ENCODE data around the gene C4orf50.
"Not testable (repeated sequence)": the region's sequence is repeated elsewhere in the genome, so short reads cannot be mapped to it uniquely, and the experiment has no call there.

C4orf50 gene

DNA sequence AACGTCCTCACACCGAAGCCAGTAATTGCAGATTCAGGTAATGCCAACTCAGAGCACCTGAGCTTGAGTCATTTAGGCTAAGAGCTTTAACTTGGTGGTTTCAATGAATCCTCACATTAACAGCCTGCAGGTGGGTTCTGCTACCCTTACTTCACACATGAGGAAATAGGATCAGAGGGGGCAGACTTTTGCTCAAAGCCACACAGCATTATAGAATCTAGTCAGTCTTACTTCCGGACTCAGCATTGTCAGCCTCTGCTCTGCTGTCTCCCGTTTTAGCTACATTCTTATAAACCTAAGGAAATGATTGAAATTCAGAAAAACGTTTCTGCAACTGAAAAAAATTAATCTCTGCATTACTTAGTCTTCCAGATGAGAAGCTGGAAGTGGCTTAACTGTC is 6.0 kb downstream of the C4orf50 start:
- DNase-seq = no peak

DNA sequence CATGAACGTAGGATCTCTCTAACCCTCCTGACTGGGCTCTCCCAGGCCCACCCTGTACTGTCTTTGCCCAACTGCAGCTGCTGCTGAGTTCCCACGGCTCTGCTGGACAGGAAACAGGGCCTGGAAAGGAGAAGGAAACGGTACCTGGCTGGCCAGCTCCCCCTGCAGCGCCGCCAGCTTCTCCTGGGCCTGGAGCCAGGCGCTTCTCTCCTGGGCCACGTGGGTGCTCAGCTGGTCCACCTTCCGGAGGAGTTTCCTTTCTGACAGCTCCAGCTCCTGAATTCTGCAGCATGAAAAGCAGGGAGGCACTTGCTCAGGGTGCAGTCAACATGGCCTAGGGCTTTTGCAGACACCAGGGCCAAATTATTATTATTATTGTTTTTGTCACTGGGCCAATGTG is 6.5 kb downstream of the C4orf50 start:
- no peak for DNase-seq

DNA sequence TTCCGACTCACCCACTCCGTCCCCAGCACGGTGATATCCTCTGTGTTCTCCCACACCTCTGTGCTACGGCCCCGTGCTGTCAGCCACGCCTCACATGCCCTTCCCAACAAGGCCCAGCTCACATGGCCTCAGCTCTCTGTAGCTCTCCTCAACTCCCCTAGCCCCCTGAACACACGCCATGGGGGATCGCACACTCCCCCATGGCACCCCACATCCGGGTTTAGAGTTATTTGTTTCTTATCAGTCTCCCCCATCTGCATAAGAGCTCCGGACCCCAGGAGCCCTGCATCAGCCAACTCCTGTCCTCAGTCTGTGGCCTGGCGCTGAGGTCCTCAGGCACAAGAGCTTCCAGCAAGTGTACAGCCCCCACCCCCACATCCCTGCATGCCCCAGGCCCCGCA is 7.0 kb downstream of the C4orf50 start:
- DNase-seq = no peak

DNA sequence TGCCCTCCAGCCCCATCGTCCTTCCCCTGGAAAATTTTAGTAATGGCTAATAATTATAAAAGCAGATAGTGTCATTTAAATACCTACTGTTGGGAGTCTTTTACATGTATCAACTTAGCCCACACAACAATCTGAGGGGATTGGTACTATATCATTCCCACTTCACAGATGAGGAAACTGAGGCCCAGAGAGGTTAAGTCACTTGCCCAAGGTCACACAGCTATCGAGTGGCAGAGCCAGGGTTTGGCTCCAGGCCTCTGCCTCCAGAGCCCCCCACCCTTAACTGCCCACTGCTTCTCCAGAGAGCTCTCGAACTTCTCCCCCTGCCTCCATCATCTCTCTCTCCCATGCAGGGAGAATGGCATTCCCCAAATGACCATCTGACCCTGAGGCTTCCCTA is 7.4 kb downstream of the C4orf50 start:
- no peak for DNase-seq

DNA sequence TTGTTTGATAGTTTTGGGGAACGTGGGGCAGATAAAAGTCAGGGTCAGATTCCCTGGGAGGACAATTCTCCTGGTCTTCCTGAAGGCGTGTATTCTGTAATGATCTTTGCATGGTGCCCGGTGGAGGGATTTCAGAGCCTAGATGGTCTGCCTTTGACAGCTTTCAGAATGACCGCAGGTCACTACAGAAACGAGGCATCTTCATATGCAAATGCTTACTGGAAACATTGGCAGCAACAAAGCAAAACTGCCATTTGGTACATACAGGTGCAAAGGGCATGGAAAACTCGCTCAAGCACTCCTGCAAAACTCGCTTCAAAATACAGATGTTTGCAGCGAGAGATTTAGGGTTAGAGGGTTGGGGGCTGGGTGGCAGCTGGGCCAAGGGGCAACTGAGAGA is 8.8 kb downstream of the C4orf50 start:
- no peak for DNase-seq

DNA sequence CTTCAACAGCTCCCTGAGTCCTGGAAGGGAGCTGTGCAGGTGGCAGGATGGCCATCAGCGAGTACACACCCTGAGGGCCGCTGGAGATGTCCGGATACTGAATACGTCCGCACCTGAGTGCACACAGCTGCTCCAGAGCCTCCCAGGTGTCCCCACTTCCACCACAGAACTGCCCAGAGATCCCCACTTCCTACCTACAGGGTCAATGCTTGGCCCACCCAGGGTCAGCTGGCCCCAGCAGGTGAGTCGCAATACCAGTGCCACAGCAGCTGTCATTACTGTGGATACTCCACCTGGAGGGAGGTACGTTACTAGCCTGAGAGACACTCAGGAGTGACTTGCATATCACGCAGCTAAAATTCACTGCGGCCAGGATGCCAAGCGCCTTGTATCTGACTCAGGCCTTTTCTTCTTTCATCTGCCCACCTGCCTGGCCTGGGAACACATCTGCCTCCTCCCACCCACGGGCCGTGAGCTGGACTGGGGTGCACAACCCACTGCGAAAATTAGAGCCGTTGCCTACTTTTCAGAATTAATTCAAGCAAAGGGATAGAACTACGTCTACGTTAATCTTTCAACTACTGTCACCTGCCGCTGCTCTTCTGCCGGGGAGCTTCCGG is 9.4 kb downstream of the C4orf50 start:
- no peak for DNase-seq

DNA sequence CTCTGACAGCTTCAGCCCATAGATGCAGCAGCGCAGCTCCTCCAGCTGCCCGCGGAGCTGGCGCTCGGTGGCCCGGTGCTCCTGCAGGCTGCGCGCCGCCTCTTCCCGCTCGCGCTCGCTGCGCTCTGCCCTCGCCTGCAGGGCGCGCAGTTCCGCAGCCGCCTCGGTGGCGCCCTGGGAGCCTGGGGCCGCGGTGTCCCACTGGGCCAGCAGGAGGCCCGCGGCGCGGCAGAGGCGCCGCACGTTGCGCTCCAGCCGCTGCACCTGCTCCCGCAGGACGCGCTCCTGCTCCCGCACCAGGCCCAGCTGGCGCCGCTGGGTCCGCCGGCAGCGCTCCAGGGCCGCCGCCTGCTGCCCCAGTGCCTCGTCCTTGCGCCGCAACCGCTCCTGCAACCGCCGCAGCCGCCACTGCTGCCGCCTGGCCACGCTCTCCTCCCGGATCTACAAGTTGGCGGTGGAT is 10.1 kb downstream of the C4orf50 start:
- no peak for DNase-seq

DNA sequence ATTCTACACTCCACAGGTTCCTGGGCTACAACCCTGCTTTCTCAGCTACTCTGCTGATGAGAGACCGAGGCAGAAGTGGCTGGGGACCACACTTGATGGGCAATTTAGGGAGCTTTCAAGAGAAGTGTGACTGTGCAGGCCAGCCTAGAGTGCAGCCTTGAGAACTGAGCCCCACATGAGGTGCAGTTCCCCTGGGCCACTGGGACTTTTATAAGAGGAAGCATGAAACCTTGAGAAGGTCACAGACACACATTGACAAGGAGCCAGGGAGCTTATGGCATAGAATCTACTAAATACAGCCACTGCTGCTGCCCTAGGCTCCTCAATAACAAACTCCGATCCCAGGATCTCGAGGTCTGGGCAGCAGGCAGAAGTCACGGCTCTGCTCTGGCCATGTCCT is 13.1 kb downstream of the C4orf50 start:
- no peak for DNase-seq

DNA sequence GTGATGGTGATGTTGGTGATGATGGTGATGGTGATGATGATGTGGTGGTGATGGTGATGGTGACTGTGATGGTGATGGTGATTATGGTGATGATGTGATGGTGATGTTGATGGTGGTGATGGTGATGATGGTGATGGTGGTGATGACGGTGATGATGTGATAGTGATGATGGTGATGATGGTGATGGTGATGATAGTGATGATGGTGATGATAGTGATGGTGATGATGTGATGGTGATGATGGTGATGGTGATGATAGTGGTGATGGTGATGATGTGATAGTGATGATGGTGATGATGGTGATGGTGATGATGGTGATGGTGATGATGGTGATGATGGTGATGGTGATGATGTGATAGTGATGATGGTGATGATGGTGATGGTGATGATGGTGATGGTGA is 14.7 kb downstream of the C4orf50 start:
- DNase-seq = not testable (repeated sequence)

DNA sequence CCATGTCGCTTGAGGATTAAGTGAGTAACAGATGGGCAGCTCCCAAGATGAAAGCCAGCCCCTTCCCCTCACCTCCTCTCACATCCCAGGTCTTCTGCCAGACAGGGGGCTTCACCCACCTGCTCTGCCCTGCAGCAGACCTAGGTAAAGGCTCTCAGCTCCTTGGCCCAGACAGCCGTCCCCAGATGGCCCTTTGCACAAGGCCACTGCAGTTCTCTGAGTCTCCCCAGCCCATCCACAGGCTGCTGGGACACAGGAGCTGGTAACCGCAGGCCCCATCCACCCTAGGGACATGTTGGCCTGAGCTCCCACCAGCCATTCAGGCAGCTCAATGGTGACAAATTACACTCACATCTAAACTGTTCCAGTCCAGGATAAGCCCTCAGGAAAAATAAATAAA is 15.3 kb downstream of the C4orf50 start:
- DNase-seq = no peak

DNA sequence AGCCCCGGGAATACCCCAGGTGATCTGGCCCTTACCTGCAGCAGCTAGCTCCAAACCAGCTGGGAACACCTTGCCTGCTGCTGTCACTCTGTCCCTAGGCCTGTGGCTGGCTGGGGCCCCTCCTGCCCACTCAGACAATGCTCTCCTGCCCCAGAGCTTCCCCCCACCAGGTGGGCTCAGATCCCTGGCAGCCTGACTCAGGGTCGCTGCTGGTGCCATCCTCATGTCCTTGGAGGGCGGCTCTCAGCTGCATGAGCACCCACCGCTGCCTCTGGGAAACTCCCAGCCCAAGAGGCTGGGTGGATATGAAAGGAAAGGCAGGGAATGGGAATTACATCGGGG is 15.8 kb downstream of the C4orf50 start:
- DNase-seq = no peak

DNA sequence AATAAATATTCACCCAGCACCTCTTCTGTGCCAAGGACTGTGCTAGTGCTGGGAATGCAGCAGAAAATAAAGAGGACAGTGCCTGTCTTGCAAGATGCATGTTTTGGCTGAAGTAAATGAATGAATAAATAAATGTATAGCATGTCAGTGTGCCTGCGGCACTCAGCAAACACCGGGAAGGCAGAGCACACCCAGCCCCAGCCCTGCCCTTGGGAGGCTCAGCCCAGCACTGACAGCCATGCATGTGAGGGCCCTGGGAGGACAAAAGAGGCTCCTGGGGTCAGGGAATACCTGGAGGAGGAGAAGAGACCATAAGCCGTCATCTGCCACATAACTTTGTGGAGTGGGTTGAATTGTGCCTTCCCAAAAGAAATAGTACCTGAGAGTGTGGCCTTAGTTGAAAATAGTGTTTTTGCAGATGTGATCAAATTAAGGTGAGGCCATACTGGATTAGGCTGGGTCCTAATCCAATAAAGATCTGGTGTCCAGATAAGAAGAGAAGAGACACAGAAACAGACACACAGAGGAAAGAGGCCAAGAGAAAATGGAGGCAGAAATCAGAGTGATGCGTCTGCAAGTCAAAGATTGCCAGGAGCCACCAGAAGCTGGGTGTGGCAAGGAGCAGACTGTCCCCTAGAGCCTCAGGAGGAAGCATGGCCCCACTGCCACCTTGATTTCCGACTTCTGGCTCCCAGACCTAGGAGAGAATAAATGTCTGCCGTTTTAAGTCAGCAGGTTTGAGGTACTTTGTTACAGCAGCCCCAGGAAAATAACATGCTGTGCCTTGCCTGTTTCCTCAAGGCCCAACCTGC is 16.3 kb downstream of the C4orf50 start:
- no peak for DNase-seq

DNA sequence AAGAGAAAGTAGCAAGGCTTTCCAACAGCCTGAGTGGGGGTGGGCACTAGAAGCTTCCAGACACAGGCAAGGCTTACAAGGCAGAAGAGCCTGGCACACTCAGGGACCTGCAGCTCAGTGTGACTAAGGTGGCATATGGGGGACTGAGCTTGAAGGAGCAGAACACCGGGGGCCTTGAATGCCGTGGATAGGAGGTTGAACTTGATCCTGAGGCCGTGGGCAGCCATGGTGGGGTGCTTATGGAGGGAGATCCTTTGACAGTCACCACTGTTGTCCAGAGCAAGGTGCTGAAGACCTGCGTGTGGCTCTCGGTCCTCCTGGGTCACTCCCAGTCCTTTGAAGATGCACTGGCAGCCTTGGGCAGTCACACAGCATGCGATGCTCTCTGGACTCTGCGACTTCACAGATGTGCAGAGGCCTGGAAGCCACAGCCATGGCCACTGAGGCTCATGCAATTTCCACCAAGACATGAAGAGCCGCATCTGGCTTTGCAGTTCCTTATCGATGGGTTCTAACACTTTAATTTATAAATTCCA is 18.3 kb downstream of the C4orf50 start:
- DNase-seq = no peak

DNA sequence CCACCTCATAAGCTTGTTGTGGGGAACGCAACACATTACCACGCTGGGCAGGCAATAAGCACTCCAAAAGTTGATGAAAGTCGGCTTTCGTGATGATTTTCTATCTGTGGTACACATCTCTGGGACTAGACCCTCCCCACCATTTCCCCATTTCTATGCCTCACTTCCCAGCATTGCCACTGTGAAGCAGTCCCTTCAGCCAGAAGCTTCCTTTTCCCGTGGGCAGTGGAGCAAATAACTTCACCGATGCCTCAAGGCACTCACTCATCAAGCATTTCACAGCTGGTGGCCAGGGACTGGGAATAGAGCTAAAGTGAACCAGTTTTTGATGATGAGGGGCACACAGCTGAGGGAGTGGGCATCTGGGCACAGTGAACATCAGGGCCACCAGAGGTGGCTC is 18.9 kb downstream of the C4orf50 start:
- no peak for DNase-seq

DNA sequence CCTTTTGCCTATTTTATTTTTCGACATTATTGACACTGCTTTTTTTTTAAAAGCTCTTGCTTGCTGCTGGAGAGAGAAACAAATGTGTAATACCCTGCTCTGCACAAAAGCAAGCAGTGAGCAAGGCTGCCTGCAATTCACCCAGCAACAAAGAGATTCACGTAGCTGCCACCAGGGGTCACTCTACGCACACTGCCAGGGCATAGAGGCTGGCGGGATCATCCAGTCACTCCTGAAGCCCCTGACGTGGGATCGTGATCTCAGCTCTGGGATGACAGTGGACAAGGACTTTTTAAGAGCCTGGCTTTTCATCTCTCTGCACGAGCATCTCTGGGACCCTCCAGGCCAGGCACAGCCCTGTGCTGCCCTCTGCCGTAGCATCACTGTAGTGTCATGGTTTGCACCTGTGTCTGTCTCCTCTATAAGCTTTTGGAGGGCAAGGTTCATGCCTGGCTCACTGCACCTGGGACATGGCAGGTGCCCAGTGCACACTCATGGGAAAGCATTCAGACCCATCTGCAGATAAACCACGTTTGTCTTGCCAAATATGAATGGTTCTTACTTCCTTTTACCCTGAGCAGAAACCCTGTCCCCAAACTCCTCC is 19.8 kb downstream of the C4orf50 start:
- peak; percentile 33 for DNase-seq

DNA sequence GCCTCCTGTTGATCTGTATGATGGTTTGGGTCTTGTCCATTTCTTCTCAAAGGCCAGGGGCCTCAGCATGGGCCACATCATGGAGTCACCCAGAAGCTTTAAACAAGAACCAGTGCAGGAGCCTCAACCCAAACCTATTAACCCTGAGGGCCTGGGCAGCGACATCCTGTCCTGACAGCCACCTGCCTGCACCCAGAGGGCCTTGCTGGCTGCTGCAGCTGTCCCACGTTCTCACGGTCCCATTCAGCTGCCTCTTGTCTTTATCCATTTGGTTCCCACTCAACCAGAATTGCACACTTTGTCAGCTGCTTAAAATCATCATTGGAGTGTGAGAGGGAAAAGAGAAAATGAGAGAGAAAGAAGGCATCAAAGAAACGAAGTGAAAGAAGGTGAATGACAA is 21.6 kb downstream of the C4orf50 start:
- no peak for DNase-seq

DNA sequence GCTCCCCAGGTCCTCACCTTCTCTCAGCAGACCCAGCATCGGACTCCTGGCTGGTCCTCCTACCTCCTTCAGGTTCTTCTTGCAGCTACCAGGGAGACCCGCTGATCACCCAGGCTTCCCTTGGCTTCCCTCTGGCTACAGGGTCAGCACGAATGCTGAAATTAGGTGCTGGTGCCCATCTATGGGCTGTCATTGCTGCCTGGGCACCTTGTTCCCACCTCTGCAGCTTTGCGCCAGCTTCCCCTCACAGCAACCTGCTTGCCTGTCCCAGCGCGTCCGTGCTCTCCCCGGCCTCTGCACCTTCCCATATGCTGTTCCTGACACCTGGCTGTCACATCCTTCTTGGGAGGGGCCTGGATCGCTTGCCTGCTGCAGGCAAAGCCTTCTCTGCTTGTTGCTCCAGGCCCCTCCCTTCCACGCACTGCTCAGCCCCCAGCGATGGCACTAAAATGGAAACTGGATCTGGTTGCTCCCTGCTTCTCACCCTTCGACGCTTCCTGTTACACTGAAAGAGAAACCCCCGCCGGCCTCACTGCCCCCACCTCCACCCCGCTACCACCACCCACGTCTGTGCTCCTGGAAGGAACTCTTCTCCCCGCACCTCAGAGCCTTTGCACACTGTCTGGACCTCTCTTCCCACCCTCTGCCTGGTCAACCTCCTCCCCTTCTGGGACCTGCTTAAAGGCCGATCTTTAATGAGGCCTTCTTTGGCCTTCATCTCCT is 22.2 kb downstream of the C4orf50 start:
- DNase-seq = no peak

DNA sequence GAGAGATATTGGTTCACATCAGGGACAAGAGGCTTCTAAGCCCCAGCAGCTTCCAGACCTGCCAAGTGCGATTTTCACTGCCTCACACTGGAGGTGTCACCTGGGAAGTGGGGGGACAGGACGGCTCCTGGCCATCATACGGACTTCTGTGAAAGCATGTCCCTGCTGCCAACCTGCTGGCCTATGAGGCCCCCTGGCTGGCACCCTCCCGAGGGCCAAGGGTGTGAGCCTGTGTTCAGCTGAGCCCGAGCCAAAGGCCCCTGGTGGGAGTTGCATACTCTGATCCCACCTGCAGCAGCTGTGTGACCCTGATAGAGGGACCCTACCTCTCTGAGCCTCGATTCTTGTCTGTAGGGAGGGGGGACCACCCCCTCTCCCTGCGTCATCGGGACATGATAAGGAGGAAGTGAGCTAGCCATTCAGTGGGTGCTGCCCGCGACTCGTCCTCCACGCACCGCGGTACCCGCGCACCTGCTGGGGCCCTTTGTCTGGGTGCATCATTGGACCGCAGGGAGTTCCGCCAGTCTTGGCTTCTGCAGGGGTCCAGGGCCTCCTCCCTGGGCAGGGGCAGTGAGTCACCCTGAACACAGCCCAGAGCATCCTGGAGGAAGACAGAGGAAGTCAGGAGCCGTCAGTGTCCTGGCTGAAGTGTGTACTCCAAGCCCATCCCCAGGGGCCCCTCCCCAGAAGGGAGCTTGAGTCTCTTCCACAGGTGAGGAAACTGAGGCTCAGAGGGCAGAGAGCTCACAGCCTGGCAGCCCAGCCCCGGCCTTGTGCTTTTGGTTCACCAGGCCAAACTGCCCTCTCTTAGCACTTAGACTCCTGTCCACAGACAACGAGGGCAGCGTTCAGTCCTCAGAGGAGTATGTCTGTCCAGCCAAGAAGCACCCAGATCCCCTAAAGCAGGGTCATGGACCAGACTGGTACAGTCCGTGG is 24.1 kb downstream of the C4orf50 start:
- no peak for DNase-seq

DNA sequence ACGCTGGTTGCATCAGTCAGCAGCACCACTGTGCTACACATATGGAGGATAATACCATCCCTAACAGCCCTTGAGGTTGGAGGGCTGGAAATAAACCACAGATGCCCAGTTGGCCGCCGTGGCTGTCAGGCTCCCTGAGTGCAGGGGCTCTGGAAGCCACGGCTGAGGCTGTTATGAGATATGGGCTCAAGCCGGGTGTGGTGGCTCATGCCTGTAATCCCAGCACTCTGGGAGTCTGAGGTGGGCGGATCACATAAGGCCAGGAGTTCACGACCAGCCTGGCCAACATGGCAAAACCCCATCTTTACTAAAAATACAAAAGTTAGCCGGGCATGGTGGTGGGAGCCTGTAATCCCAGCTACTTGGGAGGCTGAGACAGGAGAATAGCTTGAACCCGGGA is 24.9 kb downstream of the C4orf50 start:
- not testable (repeated sequence) for DNase-seq

DNA sequence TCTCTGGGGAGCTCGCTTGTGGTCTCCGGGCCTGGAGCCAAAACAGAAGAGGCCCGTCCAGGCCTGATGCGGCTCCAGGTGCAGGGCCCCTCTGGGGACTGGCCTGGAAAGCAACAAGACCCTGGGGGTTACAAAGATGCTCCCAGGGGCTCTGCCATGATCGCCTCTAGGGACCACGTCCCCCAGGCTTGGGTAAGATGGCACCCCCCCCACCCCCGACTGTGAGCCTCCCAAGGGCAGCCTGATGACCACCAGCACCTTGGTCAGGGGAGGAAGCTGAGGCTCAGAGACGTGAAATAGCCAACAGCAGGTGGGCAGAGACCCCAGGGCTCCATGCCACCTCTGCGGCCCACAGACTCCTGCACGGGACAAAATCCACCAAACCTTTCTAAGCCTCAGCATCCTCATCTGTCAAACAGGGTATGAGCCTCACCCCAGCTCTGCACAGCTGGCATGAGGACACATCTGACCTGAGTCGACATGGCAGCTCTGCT is 25.4 kb downstream of the C4orf50 start:
- DNase-seq = no peak

DNA sequence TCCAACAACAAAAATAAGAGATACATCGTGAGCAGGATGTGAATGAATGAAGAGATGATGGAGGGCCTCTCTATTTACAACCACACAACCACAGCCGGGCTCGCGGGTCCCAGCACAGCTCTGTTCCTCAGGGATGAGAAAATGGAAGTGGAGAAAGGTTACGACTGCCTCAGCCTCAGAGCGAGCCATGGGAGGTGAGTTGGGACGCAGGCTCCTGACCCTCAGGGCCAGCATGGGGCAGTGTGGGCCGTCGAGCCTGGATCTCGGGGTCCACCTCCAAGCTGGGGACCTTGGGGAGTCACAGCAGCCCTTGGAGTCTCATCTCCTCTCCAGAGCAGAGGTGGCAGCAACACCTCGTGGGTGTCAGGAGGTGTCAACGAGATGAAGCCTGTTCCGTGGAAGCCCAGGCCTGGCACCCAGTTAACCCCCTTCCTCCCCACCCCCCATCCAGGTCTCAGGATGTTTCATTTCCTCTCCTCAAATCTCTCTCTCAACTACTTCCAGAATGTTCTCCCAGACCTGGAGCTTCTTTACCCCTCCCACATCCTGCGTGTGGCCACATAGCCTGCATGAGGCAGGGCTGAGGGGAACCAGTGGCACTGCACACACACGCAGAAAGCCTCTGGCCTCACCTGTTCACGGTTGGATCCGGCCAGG is 25.9 kb downstream of the C4orf50 start:
- no peak for DNase-seq

DNA sequence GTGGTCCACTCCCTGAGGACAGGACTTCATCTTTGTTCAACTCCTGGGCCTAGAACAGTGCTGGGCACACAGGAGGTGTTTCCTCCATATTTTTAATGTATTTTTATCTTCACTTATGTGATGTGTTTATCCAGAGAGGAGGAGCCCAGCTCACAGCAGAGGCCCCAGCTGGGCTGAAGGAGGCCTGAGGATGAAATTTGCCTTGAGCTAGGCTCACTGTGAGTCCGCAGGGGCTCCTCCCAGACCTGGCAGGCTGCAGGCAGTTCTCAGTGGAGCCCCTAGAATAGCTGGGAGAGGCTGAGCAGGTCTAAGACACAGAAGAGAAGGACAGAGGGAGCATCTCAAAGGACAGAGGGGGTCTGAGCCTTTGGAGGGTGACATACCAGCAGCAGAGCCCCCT is 26.8 kb downstream of the C4orf50 start:
- DNase-seq = no peak
